ENCODE measurements around the gene GJD4.

GRCh38 chr10:35584946-35585345 is 20.2 kb upstream of the GJD4 start:
- TF ChIP-seq MAX (IDR thresholded peaks at IDR 0.05; ENCODE audit: low read depth, low read length) = no peak
- TF ChIP-seq, protein P1, sequence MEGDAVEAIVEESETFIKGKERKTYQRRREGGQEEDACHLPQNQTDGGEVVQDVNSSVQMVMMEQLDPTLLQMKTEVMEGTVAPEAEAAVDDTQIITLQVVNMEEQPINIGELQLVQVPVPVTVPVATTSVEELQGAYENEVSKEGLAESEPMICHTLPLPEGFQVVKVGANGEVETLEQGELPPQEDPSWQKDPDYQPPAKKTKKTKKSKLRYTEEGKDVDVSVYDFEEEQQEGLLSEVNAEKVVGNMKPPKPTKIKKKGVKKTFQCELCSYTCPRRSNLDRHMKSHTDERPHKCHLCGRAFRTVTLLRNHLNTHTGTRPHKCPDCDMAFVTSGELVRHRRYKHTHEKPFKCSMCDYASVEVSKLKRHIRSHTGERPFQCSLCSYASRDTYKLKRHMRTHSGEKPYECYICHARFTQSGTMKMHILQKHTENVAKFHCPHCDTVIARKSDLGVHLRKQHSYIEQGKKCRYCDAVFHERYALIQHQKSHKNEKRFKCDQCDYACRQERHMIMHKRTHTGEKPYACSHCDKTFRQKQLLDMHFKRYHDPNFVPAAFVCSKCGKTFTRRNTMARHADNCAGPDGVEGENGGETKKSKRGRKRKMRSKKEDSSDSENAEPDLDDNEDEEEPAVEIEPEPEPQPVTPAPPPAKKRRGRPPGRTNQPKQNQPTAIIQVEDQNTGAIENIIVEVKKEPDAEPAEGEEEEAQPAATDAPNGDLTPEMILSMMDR (IDR thresholded peaks at IDR 0.05; ENCODE audit: low read depth, low read length) = no peak
- no peak for TF ChIP-seq POLR2A (IDR thresholded peaks at IDR 0.05; ENCODE audit: extremely low read depth, insufficient read length)
- no peak for TF ChIP-seq MYC (IDR thresholded peaks at IDR 0.05; ENCODE audit: low read depth, low read length)
